Endodermal cell (in vitro differentiated cells): ENCODE results near the gene ALCAM. TPM values are rescaled to one million over a fixed set of nuclear protein-coding genes. Genes with fewer than 3 reads are reported as not detected.
A peak's percentile ranks its signal among the peaks of the same experiment; 100 is the strongest.

Experiments used
- DNase-seq: peaks from one replicate; pipeline ENCODE4 v3.0.0-alpha.2; 2017
- H3K27ac ChIP-seq: 2 replicates; pipeline ENCODE4 v1.5.1; 2013; ENCODE audit warnings: mild to moderate bottlenecking, low read depth, low read length, moderate library complexity
- H3K27me3 ChIP-seq: 2 replicates; pipeline ENCODE4 v1.6.1; 2013; ENCODE audit warnings: mild to moderate bottlenecking, low read length, moderate library complexity; ENCODE audit not compliant: insufficient read depth, control insufficient read depth, poor library complexity, severe bottlenecking
- H3K36me3 ChIP-seq: 2 replicates; pipeline ENCODE4 v1.7.0; 2013; ENCODE audit warnings: mild to moderate bottlenecking, low read length, moderate library complexity; ENCODE audit not compliant: control insufficient read depth, insufficient read depth
- H3K4me1 ChIP-seq: one replicate; pipeline ENCODE4 v1.7.0; 2013; ENCODE audit warnings: low read length; ENCODE audit not compliant: control insufficient read depth, insufficient read depth
- H3K4me3 ChIP-seq: 2 replicates; pipeline ENCODE4 v1.5.1; 2013; ENCODE audit warnings: mild to moderate bottlenecking, low read length, moderate library complexity
- H3K9ac ChIP-seq: 2 replicates; pipeline ENCODE4 v1.6.1; 2013; ENCODE audit warnings: mild to moderate bottlenecking, low read length, moderate library complexity; ENCODE audit not compliant: poor library complexity, severe bottlenecking; ENCODE audit errors: extremely low read depth
- H3K9me3 ChIP-seq: 2 replicates; pipeline ENCODE4 v1.6.1; 2013; ENCODE audit warnings: mild to moderate bottlenecking, low read length, moderate library complexity; ENCODE audit not compliant: control insufficient read depth
- H3K27ac Mint-ChIP-seq: 2 replicates; pipeline ENCODE4 v1.8.0; 2020; ENCODE audit warnings: mixed read lengths
- H3K27me3 Mint-ChIP-seq: 2 replicates; pipeline ENCODE4 v1.8.0; 2021; ENCODE audit warnings: mild to moderate bottlenecking, mixed read lengths; ENCODE audit not compliant: insufficient read depth
- H3K36me3 Mint-ChIP-seq: 2 replicates; pipeline ENCODE4 v1.8.0; 2020; ENCODE audit warnings: low read depth, mixed read lengths
- H3K4me1 Mint-ChIP-seq: 2 replicates; pipeline ENCODE4 v1.8.0; 2020; ENCODE audit warnings: mixed read lengths
- H3K4me3 Mint-ChIP-seq: 2 replicates; pipeline ENCODE4 v1.8.0; 2020; ENCODE audit warnings: mild to moderate bottlenecking, moderate library complexity, mixed read lengths
- H3K9me3 Mint-ChIP-seq: 2 replicates; pipeline ENCODE4 v1.8.0; 2020; ENCODE audit warnings: mild to moderate bottlenecking, mixed read lengths
- CTCF ChIP-seq: fragments of 200-600 bp; sonication (generic); conservative IDR thresholded peaks from 2 replicates; pipeline ENCODE4 v1.5.0; 2021; ENCODE audit warnings: antibody characterized with exemption, mild to moderate bottlenecking
- WGBS, 2 experiments: methylation state at CpG; one replicate each; pipeline versions ENCODE4 v1.1.5 to v1.1.7; 2013; ENCODE audit warnings: missing lambda C conversion rate in 2 of 2, mixed read lengths in 1 of 2; ENCODE audit not compliant: insufficient coverage in 1 of 2, insufficient read length in 1 of 2; 5-methylcytosine and 5-hydroxymethylcytosine counted together
- total RNA-seq, 2 donors: library from RNA; stranded (reverse); fragmentation: NEBNext Ultra II Directional in 1 of 2; extraction: Animal tissue kit (Norgen Biotek cat#: 25700) in 1 of 2; gene quantifications; 2 replicates in 1 of 2; 3 replicates in 1 of 2; pipeline ENCODE4 v1.2.1, GENCODE V29; 2021

ALCAM gene
- total RNA-seq, 2 donors from 2014 or later, result 19.3 to 36.5 TPM

DNA sequence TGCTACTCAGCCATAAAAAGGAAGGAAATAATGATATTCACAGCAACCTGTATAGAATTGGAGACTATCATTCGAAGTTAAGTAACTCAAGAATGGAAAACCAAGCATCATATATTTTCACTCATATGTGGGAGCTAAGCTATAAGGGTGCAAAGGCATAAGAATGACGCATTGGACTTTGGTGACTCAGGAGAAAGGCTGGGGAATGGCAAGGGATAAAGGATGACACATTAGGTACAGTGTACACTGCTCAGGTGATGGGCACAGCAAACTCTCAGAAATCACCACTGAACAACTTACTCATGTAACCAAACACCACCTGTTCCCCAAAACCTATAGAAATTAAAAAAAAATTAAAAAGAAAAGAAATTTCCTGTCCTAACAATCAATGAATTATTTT is 42.7 kb downstream of the ALCAM start:
- Mint-ChIP-seq H3K9me3 (peaks cover 9% of the 10 kb centered on the region), H3K36me3 (no peaks in the 10 kb centered on the region), H3K4me1 (peaks cover 51% of the 10 kb centered on the region), H3K27ac (no peak overlapping the region), H3K27me3 (no peaks in the 10 kb centered on the region), H3K4me3 (no peak overlapping the region)
- TF ChIP-seq CTCF, result no peak
- no peak for DNase-seq
- Histone ChIP-seq H3K4me3 (no peak overlapping the region), H3K36me3 (no peaks in the 10 kb centered on the region), H3K9me3 (peaks cover 6% of the 10 kb centered on the region), H3K27ac (no peak overlapping the region), H3K4me1 (peaks cover 10% of the 10 kb centered on the region), H3K9ac (no peak overlapping the region), H3K27me3 (no peaks in the 10 kb centered on the region)
- 83% methylated on average over 2 of the region's 2 CpGs; no CpG with 5 or more reads in 1 of the 2 experiments for WGBS, 2 experiments

DNA sequence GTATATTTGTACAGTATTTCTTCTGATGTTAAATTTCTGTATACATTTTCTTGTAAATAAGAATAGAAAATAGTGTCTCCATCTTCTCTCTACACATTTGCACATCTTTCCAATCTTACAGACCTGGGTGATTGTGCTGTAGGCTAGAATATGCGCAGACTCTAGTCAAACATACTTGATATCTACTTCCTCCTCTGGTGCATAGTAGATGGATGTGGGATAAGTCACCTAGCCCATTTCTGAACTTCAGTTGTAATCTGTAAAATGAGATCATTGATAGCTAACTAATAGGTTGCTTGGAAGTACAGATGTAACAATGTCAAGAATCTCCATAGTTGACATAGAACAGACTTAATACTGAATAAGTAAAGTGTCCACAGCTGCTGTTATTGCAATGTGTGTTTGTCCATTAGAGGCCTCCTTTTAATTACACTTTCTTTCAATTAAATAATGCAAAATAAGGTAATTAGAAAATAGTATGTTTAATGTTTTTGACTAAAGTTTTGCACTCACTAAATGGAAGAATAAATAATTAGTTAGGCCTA is 46.7 kb downstream of the ALCAM start:
- H3K9ac ChIP-seq, result no peak overlapping the region
- H3K4me3 Mint-ChIP-seq, result no peak overlapping the region
- no peak for TF ChIP-seq CTCF
- H3K36me3 Mint-ChIP-seq, result no peaks in the 10 kb centered on the region
- no peaks in the 10 kb centered on the region for H3K9me3 ChIP-seq
- no peak overlapping the region for H3K27ac Mint-ChIP-seq
- peaks cover 10% of the 10 kb centered on the region for H3K4me1 ChIP-seq
- peaks cover 45% of the 10 kb centered on the region for H3K4me1 Mint-ChIP-seq
- H3K36me3 ChIP-seq, result no peaks in the 10 kb centered on the region
- no peaks in the 10 kb centered on the region for H3K27me3 Mint-ChIP-seq
- DNase-seq, result no peak
- 83% methylated on average over 1 of the region's 1 CpG; no CpG with 5 or more reads in 1 of the 2 experiments for WGBS, 2 experiments
- H3K9me3 Mint-ChIP-seq, result no peaks in the 10 kb centered on the region
- H3K27me3 ChIP-seq, result no peaks in the 10 kb centered on the region
- H3K4me3 ChIP-seq, result no peak overlapping the region
- no peak overlapping the region for H3K27ac ChIP-seq

GRCh38 chr3:105414841-105415240 is 48.1 kb downstream of the ALCAM start:
- DNase-seq, result no peak
- Histone ChIP-seq H3K9ac (no peak overlapping the region), H3K36me3 (no peaks in the 10 kb centered on the region), H3K4me3 (peak overlapping the region; percentile 30), H3K9me3 (no peaks in the 10 kb centered on the region), H3K4me1 (peaks cover 10% of the 10 kb centered on the region), H3K27ac (no peak overlapping the region), H3K27me3 (no peaks in the 10 kb centered on the region)
- Mint-ChIP-seq H3K4me3 (peak overlapping the region; percentile 21), H3K27me3 (no peaks in the 10 kb centered on the region), H3K9me3 (no peaks in the 10 kb centered on the region), H3K4me1 (peaks cover 42% of the 10 kb centered on the region), H3K27ac (peak overlapping the region; percentile 42), H3K36me3 (no peaks in the 10 kb centered on the region)
- WGBS, 2 experiments, result 56 to 74% methylated on average over 4 of the region's 4 CpGs
- TF ChIP-seq CTCF, result no peak
